GM12878 (cell line): ENCODE measurements around the gene TMEM131L. TPM values are rescaled to one million over a fixed set of nuclear protein-coding genes. Genes with fewer than 3 reads are reported as not detected.

Source experiments
- ATF2 ChIP-seq: IDR thresholded peaks from 2 replicates; pipeline ENCODE4 v1.6.1; 2012; ENCODE audit warnings: low read length, inconsistent platforms
- BCL11A ChIP-seq: IDR thresholded peaks from 2 replicates; pipeline ENCODE4 v1.6.1; 2011; ENCODE audit warnings: low read depth, low read length
- CHD4 ChIP-seq: fragments of 200-600 bp; sonication (generic); IDR thresholded peaks from 2 replicates; pipeline ENCODE4 v1.6.1; 2016; ENCODE audit warnings: mild to moderate bottlenecking
- E2F8 ChIP-seq: fragments of 450-650 bp; IDR thresholded peaks from 2 replicates; pipeline ENCODE4 v1.6.1; 2018; ENCODE audit warnings: mild to moderate bottlenecking, low read depth, moderate library complexity; ENCODE audit not compliant: partially characterized antibody
- GATAD2B ChIP-seq: fragments of 450-650 bp; conservative IDR thresholded peaks from 2 replicates; pipeline ENCODE4 v1.6.1; 2017; ENCODE audit warnings: low read depth, mild to moderate bottlenecking, moderate library complexity
- HCFC1 ChIP-seq: fragments of 150-350 bp; IDR thresholded peaks from 2 replicates; pipeline ENCODE4 v1.6.1; 2014; ENCODE audit warnings: low read length
- HDGF ChIP-seq: fragments of 450-650 bp; IDR thresholded peaks from 2 replicates; pipeline ENCODE4 v1.6.1; 2016; ENCODE audit warnings: antibody characterized with exemption
- JUND ChIP-seq: IDR thresholded peaks from 2 replicates; pipeline ENCODE4 v1.6.1; 2012; ENCODE audit warnings: low read depth, mild to moderate bottlenecking, low read length, improper control_type of control experiment, moderate library complexity
- NFYB ChIP-seq: IDR thresholded peaks from 2 replicates; pipeline ENCODE4 v1.6.1; 2011; ENCODE audit warnings: low read depth, mild to moderate bottlenecking, low read length, improper control_type of control experiment, moderate library complexity; ENCODE audit not compliant: insufficient read depth
- POLR2AphosphoS2 ChIP-seq: IDR thresholded peaks from 2 replicates; pipeline ENCODE4 v1.6.1; 2011; ENCODE audit warnings: low read depth, mild to moderate bottlenecking, low read length, improper control_type of control experiment, moderate library complexity
- SREBF2 ChIP-seq: IDR thresholded peaks from 2 replicates; pipeline ENCODE4 v1.6.1; 2012; ENCODE audit warnings: mild to moderate bottlenecking, low read length
- TARDBP ChIP-seq: IDR thresholded peaks from 2 replicates; pipeline ENCODE4 v1.6.1; 2016; ENCODE audit warnings: borderline replicate concordance
- YY1 ChIP-seq: IDR thresholded peaks from 2 replicates; pipeline ENCODE4 v1.6.1; 2011; ENCODE audit warnings: low read depth, mild to moderate bottlenecking, low read length
- ZBED1 ChIP-seq: IDR thresholded peaks from 2 replicates; pipeline ENCODE4 v1.6.1; 2016; ENCODE audit warnings: borderline replicate concordance
- ZBTB40 ChIP-seq: fragments of 450-650 bp; IDR thresholded peaks from 2 replicates; pipeline ENCODE4 v1.6.1; 2016; ENCODE audit warnings: mild to moderate bottlenecking, moderate library complexity, borderline replicate concordance
- ZNF207 ChIP-seq: fragments of 450-650 bp; IDR thresholded peaks from 2 replicates; pipeline ENCODE4 v1.6.1; 2014; ENCODE audit warnings: antibody characterized with exemption, mild to moderate bottlenecking, borderline replicate concordance
- polyA plus RNA-seq, 11 experiments: library from polyadenylated mRNA; depleted of rRNA in 4 of 11; unstranded in 6 of 11; stranded (reverse) in 5 of 11; fragments of >200 nt; fragmentation: Nextera tagmentation in 4 of 11; fragmentation: Illumina TruSeq in 1 of 11; extraction: Ambion mirVana in 4 of 11; extraction: Trizol in 1 of 11; gene quantifications; 1 replicate in 1 of 11; 2 replicates in 10 of 11; pipeline versions ENCODE4 v1.2.1 to v1.2.3, GENCODE V29; 2011 to 2016; ENCODE audit warnings: inconsistent platforms in 2 of 11, missing spikeins in 2 of 11, low read depth in 1 of 11
- total RNA-seq, 4 experiments: library from RNA; depleted of rRNA in 3 of 4; stranded (reverse); fragments of >200 nt in 3 of 4; fragmentation: Illumina TruSeq in 1 of 4; extraction: Trizol in 1 of 4; gene quantifications; 2 replicates each; pipeline versions ENCODE4 v1.2.1 to v1.2.3, GENCODE V29; 2013 to 2021
- TF ChIP-seq, protein P1 (sequence below): fragments of 450-650 bp; IDR thresholded peaks from 2 replicates; pipeline ENCODE4 v1.6.1; 2017; ENCODE audit warnings: low read depth, mild to moderate bottlenecking, moderate library complexity
- TF ChIP-seq, protein P2 (sequence below): fragments of 450-650 bp; IDR thresholded peaks from 2 replicates; pipeline ENCODE4 v1.6.1; 2017; ENCODE audit warnings: mild to moderate bottlenecking

Gene TMEM131L
- total and polyA plus RNA-seq, 10 of the 15 experiments (the other 5 are each of a cell fraction or from before 2014, with no cell fraction given), result 8.5 to 101 (median 74.4) TPM

- no peak for TF ChIP-seq CHD4
- TF ChIP-seq, protein P1, sequence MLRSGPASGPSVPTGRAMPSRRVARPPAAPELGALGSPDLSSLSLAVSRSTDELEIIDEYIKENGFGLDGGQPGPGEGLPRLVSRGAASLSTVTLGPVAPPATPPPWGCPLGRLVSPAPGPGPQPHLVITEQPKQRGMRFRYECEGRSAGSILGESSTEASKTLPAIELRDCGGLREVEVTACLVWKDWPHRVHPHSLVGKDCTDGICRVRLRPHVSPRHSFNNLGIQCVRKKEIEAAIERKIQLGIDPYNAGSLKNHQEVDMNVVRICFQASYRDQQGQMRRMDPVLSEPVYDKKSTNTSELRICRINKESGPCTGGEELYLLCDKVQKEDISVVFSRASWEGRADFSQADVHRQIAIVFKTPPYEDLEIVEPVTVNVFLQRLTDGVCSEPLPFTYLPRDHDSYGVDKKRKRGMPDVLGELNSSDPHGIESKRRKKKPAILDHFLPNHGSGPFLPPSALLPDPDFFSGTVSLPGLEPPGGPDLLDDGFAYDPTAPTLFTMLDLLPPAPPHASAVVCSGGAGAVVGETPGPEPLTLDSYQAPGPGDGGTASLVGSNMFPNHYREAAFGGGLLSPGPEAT, result peak; percentile 93
- TF ChIP-seq YY1, result peak; percentile 80
- TF ChIP-seq JUND, result peak; percentile 93; the same call in 1 of the 2 replicates
- TF ChIP-seq E2F8, result no peak
- TF ChIP-seq ZNF207, result peak; percentile 83
- TF ChIP-seq HCFC1, result 0 out of 2 replicates have a peak, but pooled peaks have one; percentile 8
- TF ChIP-seq ATF2, result peak; percentile 94
- TF ChIP-seq, protein P2, sequence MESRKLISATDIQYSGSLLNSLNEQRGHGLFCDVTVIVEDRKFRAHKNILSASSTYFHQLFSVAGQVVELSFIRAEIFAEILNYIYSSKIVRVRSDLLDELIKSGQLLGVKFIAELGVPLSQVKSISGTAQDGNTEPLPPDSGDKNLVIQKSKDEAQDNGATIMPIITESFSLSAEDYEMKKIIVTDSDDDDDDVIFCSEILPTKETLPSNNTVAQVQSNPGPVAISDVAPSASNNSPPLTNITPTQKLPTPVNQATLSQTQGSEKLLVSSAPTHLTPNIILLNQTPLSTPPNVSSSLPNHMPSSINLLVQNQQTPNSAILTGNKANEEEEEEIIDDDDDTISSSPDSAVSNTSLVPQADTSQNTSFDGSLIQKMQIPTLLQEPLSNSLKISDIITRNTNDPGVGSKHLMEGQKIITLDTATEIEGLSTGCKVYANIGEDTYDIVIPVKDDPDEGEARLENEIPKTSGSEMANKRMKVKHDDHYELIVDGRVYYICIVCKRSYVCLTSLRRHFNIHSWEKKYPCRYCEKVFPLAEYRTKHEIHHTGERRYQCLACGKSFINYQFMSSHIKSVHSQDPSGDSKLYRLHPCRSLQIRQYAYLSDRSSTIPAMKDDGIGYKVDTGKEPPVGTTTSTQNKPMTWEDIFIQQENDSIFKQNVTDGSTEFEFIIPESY, result no peak
- peak; percentile 60; the same call in 1 of the 2 replicates for TF ChIP-seq GATAD2B
- TF ChIP-seq NFYB, result no peak
- no peak for TF ChIP-seq ZBTB40
- TF ChIP-seq HDGF, result peak; percentile 57; the same call in 1 of the 2 replicates
- peak; percentile 83 for TF ChIP-seq ZBED1
- no peak; the same call in 1 of the 2 replicates for TF ChIP-seq TARDBP
- TF ChIP-seq BCL11A, result peak; percentile 80
- no peak for TF ChIP-seq SREBF2
- TF ChIP-seq POLR2AphosphoS2, result no peak
These were observed 33.0 kb upstream of the TMEM131L start (continued) for GRCh38 chr4:153432965-153433753.
